NCI-H1694 (cell line): Measurements from ENCODE around the gene CIZ1.

Experiments
- DNase-seq: peaks from one replicate; lab custom pipeline; 2025; lab: John Stamatoyannopoulos, UW

The CIZ1 gene

DNA sequence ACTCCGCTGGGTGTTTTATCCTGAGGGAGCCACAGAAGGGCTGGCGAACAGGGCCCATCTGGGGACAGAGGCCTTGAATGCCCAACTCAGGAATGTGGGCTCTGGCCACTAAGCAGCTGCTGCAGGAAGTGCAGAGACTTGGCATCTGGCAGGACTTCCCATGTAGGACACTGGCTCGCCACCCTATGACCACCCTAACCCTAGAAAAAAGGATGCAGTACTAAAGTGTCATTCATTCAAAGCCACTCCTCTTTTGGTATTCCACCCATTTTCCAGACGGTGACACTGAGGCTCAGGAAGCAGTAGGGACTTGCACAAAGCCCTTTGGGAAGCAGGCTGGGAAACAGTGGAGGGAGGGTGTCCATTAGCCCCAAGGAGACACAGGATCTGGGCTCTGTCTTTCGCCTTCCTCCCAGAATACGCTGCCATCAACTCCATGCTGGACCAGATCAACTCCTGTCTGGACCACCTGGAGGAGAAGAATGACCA, 28.3 kb downstream of the CIZ1 start:
- no peak for DNase-seq

- DNase-seq, result no peak
Observed at GRCh38 chr9:128162215-128163026, 29.0 kb downstream of the CIZ1 start.

GRCh38 chr9:128161215-128161902, 30.0 kb downstream of the CIZ1 start:
- no peak for DNase-seq

- no peak for DNase-seq
Observed at GRCh38 chr9:128160603-128160987, 30.8 kb downstream of the CIZ1 start.

DNA sequence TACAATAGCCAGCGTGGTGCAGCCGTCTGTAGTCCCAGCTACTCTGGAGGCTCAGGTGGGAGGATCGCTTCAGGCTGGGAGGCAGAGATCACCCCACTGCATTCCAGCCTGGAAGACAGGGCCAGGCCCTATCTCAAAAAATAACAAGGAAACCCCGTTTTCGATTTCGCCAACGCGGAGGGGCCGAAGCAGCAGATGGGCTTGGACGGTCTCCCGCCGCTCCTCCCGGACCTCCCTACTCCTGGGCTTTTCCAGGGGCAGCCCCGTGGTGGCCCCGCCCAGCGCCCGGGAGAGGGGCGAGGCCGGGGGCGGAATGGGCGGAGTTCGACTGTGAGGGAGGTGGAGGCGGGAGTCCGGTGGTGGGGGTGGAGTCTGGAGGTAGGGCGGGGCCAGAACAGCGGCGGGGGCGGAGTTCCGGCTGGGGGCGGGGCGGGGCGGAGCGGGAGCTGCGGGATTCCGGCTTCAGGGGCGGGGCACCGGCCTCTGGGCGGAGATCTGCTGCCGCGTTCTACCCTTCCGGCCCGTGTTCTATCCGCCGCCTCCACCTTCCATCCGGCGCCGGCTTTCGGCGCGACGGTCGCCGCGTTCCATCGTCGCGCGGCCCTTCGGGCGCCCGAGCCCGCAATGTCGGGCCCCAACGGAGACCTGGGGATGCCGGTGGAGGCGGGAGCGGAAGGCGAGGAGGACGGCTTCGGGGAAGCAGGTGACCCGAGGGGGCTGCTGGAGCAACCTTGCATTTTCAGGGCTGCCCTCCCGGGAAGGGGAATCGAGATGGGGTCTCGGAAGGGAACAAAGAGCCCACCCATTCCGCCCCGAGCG, 31.4 kb downstream of the CIZ1 start, which contains the start of gene BBLN:
Gene BBLN (plus strand): TSS at position 482 of the 819 bp plus-strand sequence. CDS start 143 bp downstream, at position 625.
- DNase-seq, result peak; percentile 93

DNA sequence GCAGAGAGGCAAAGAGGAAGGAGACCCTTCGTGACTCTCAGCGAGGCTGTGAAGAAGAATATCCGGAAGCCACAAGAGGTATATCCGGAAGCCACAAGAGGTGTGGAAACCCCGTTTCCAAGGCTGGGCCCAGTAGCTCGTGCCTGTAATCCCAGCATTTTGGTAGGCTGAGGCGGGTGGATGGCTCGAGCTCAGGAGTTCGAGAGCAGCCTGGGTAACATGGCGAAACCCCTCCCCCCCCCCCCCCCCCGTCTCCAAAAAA, 31.9 kb downstream of the CIZ1 start:
- peak; percentile 10 for DNase-seq

GRCh38 chr9:128155736-128156500, 35.5 kb downstream of the CIZ1 start:
- DNase-seq, result no peak

GRCh38 chr9:128153947-128154695, 37.3 kb downstream of the CIZ1 start:
- DNase-seq, result no peak

GRCh38 chr9:128153060-128153946, 38.1 kb downstream of the CIZ1 start:
- DNase-seq, result no peak

DNA sequence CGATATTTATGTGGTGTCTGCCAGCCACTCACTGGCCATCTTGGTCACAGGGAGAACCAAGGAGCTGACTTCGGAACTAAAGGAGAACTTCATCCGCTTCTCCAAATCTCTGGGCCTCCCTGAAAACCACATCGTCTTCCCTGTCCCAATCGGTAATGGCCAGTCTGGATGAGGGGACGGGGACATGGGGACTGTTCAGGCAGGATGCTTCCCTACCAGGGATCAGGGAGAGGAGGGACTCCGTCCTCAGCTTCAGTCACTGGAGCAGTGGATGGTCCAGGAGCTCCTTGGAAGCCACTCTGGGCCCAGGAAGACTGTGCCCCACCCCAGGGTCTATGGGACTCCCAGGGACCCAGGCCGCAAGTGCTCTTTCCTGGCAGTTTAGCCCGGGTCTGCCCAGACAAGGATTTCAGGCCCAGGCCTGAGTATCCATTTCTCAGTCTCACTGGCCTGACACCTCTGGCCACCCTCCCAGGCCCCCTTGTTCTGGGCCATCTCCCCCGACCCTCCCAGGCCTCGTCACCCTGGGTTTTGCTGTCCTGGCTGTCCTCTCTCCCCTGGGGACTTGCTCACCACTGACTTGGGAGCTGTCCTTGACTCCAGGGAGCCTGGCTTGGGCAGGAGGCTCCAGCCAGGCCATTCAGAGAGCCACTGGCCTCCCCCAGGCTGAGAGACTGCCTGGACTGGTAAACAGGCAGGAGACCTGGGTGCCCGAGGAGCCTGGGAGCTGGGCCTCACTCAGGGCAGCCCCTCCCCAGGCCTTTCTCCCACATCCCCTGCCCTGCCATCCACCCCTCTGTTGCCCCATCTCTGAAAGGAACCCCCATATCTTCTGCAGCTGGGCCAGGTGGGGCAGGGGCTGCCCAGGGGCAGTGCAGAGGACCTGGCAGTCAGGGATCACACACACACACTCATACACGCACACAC, 39.0 kb downstream of the CIZ1 start:
- DNase-seq, result no peak

GRCh38 chr9:128151309-128152132, 39.9 kb downstream of the CIZ1 start:
- DNase-seq, result no peak

DNA sequence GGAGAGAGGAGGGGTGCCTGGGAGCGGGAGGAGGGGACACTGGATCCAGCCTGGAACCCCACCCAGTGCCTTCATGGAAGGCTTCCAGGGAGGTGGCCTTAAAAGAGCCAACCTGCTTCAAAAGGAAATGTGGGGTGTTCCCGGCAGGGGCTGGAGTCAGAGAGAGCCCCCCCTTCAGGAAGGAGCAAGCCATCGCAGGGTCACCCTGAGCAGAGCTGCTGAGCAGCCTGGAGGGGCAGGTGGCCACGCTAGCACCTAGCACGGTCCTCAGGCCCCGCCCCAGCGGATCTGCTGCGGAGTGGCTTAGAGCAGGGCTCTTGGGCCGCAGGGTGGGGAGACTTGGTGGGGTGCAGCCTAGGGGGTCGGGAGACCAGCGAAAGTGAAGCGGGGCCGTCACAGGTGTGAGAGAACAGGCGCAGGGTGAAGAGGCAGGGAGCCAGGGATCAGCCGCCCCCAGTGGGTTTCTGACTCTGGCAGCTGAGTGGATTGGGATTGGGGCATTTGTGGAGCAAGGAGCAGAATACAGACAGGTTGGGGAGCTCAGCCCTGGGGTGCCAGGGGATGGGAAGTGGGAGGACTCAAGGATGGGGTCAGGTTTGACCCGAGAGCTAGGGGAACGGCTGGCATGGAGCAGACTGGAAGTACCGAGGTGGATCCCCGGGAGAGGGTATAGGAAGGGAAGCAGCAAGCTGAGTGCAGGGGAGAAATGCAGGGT, 40.6 kb downstream of the CIZ1 start:
- no peak for DNase-seq

DNA sequence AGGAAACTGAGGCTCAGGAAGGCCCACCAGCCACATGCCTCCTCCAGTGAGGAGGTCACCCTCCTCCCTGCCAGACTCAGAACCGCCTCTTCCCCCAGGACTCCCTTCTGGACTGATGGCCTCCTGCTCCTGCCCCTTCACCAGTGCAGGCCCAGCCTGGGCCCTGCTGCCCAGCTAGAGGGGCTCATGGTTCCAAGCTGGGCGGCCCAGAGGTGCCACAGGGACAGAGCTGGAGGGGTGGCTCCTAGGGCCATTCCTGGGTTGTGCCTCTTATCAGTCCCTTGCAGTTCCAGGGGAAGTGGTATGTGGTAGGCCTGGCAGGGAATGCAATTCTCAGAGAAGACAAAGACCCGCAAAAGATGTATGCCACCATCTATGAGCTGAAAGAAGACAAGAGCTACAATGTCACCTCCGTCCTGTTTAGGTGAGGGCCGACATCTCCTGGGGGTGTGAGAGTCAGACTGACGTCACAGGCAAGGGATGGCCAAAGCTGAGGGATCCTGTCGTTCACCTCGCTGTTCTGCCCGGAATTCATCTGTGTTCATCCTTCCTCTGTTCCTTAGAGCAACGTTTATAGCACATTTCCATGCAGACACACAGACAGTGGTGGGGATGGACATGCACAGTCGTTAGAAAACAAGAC, 41.3 kb downstream of the CIZ1 start:
- DNase-seq, result no peak

DNA sequence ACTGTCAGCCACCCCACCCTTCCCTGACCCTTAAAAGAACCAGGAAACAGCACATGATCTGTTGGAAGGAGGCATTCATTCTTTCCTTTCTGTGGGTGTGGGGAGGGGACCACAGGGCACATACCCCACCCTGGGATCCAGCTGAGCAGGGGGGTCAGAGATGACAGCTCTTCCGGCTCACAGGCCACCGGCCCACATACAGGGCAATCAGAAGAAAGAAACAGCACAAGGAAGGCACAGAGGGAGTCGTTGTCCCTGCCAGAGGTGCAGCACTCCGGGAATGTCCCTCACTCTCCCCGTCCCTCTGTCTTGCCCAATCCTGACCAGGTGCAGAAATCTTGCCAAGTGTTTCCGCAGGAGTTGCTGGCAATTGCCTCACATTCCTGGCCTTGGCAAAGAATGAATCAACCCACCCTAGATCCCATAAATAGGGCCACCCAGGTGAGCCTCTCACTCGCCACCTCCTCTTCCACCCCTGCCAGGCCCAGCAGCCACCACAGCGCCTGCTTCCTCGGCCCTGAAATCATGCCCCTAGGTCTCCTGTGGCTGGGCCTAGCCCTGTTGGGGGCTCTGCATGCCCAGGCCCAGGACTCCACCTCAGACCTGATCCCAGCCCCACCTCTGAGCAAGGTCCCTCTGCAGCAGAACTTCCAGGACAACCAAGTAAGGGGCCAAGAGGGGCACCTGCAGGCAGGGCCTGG, 42.2 kb downstream of the CIZ1 start, which contains the start of gene LCN2:
Gene LCN2 (plus strand): TSS at position 453 of the 701 bp plus-strand sequence. CDS start 73 bp downstream, at position 526.
- DNase-seq, result no peak

GRCh38 chr9:128148509-128149000, 42.8 kb downstream of the CIZ1 start:
- no peak for DNase-seq

- DNase-seq, result no peak
Observed at GRCh38 chr9:128146591-128147120, 44.7 kb downstream of the CIZ1 start.
